Left ventricle myocardium inferior (tissue), 1 donor: Measurements from ENCODE around the gene TM9SF2. TPM values are rescaled to one million over a fixed set of nuclear protein-coding genes. Genes with fewer than 3 reads are reported as not detected.

ENCODE experiments used
- DNase-seq: peaks from one replicate; pipeline ENCODE4 v3.0.0-alpha.2; 2020
- H3K27ac ChIP-seq: fragments of 200-600 bp; replicated peaks from 2 replicates; pipeline ENCODE4 v1.8.0; 2021
- H3K27me3 ChIP-seq: fragments of 200-600 bp; 2 replicates; pipeline ENCODE4 v1.8.0; 2021; ENCODE audit warnings: low read depth
- H3K36me3 ChIP-seq: fragments of 200-600 bp; 2 replicates; pipeline ENCODE4 v1.8.0; 2021
- H3K4me1 ChIP-seq: fragments of 200-600 bp; 2 replicates; pipeline ENCODE4 v1.8.0; 2021
- H3K4me3 ChIP-seq: fragments of 200-600 bp; 2 replicates; pipeline ENCODE4 v1.8.0; 2021; ENCODE audit warnings: mild to moderate bottlenecking, moderate library complexity
- H3K9me3 ChIP-seq: fragments of 200-600 bp; replicated peaks from 2 replicates; pipeline ENCODE4 v1.8.0; 2021
- CTCF ChIP-seq: fragments of 200-600 bp; IDR thresholded peaks from 2 replicates; pipeline ENCODE4 v1.8.0; 2021; ENCODE audit warnings: antibody characterized with exemption, mild to moderate bottlenecking, borderline replicate concordance
- intact Hi-C: fragments of 100-400 bp; cut with micrococcal nuclease; formaldehyde crosslinking; loops from one replicate; pipeline ENCODE4 v1.11.0; 2022
- total RNA-seq: library from RNA; stranded (reverse); fragmentation: NEBNext Ultra II Directional; extraction: Animal tissue kit (Norgen Biotek cat#: 25700); gene quantifications from one replicate; pipeline ENCODE4 v1.2.1, GENCODE V29; 2021
- donor health status: DM: no; HTN: yes; CAD: no; lungs with severe emphysema.

TM9SF2 gene
- total RNA-seq, 1 donor from 2014 or later: 55.1 TPM

- H3K36me3 ChIP-seq: peaks cover 37% of the 10 kb centered on the region
- H3K27me3 ChIP-seq: no peaks in the 10 kb centered on the region
- TF ChIP-seq CTCF: no peak
- H3K27ac ChIP-seq: no peak overlapping the region
- peaks cover 42% of the 10 kb centered on the region for H3K4me1 ChIP-seq
- H3K4me3 ChIP-seq: no peak overlapping the region
- no peak for DNase-seq
- H3K9me3 ChIP-seq: no peaks in the 10 kb centered on the region
- intact Hi-C loops: no loop called here
These were observed 15.1 kb downstream of the TM9SF2 start for GRCh38 chr13:99516153-99516929.

GRCh38 chr13:99517577-99517976 is 16.3 kb downstream of the TM9SF2 start:
- no peak for TF ChIP-seq CTCF
- no peak for DNase-seq
- intact Hi-C loops: no loop called here
- peaks cover 50% of the 10 kb centered on the region for H3K36me3 ChIP-seq
- no peaks in the 10 kb centered on the region for H3K9me3 ChIP-seq
- no peak overlapping the region for H3K4me3 ChIP-seq
- no peaks in the 10 kb centered on the region for H3K27me3 ChIP-seq
- no peak overlapping the region for H3K27ac ChIP-seq
- H3K4me1 ChIP-seq: peaks cover 29% of the 10 kb centered on the region

- no peak for DNase-seq
- no peak overlapping the region for H3K4me3 ChIP-seq
- no peak overlapping the region for H3K27ac ChIP-seq
- H3K36me3 ChIP-seq: peaks cover 54% of the 10 kb centered on the region
- H3K4me1 ChIP-seq: peaks cover 25% of the 10 kb centered on the region
- no peaks in the 10 kb centered on the region for H3K9me3 ChIP-seq
- H3K27me3 ChIP-seq: no peaks in the 10 kb centered on the region
- TF ChIP-seq CTCF: no peak
- intact Hi-C loops: no loop called here
These were observed 16.7 kb downstream of the TM9SF2 start for GRCh38 chr13:99517984-99518383.

GRCh38 chr13:99522298-99522697 is 21.0 kb downstream of the TM9SF2 start:
- H3K4me3 ChIP-seq: no peak overlapping the region
- no peak overlapping the region for H3K27ac ChIP-seq
- no peak for DNase-seq
- H3K9me3 ChIP-seq: no peaks in the 10 kb centered on the region
- H3K27me3 ChIP-seq: no peaks in the 10 kb centered on the region
- peaks cover 10% of the 10 kb centered on the region for H3K4me1 ChIP-seq
- H3K36me3 ChIP-seq: peaks cover 81% of the 10 kb centered on the region
- intact Hi-C loops: no loop called here
- no peak for TF ChIP-seq CTCF

- Histone ChIP-seq H3K36me3 (peaks cover 70% of the 10 kb centered on the region), H3K9me3 (no peaks in the 10 kb centered on the region), H3K27ac (no peak overlapping the region), H3K4me1 (peaks cover 18% of the 10 kb centered on the region), H3K27me3 (no peaks in the 10 kb centered on the region), H3K4me3 (no peak overlapping the region)
- TF ChIP-seq CTCF: no peak
- DNase-seq: no peak
- intact Hi-C loops: no loop called here
These were observed 22.6 kb downstream of the TM9SF2 start for GRCh38 chr13:99523838-99524237.
